ENCODE measurements around the gene NRG3. TPM values are rescaled to one million over a fixed set of nuclear protein-coding genes. Genes with fewer than 3 reads are reported as not detected.

Gene NRG3
- total RNA-seq, 2 experiments from 2014 or later, result not detected

DNA sequence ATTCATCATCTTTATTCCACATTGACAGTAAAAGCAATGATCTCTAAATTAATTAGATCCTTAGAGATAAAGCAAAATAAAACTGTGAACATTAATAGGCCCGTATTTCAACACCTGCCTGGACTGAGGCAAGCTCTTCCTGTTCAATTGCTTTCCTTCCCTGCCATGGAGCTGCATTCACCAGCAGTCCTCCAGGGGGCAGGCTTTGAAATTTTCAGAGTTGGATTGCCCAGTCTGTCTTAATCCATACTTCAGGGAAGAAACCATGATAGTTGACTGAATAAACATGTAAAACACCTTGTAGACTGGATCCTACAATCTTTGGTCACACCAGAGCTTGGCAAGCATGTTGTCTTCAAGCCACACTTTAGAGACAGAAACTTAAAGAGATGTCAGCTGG, 936.6 kb downstream of the NRG3 start:
- Histone ChIP-seq H3K27ac (ENCODE audit: low read depth in 1 of 2, low read length in 2 of 2) (no peak overlapping the region), H3K36me3 (ENCODE audit: insufficient read depth, low read length) (no peaks in the 10 kb centered on the region), H3K4me1 (ENCODE audit: insufficient read depth, low read length) (no peaks in the 10 kb centered on the region), H3K27me3 (ENCODE audit: control insufficient read depth in 1 of 2, insufficient read depth in 2 of 2, low read length in 2 of 2) (no peaks in the 10 kb centered on the region), H3K4me3 (ENCODE audit: low read length) (no peak overlapping the region), H3K9me3 (ENCODE audit: control insufficient read depth in 1 of 2, insufficient read depth in 1 of 2, low read length in 2 of 2) (peaks cover 0 to 10% of the 10 kb centered on the region in 2 experiments)
- no peaks in the 10 kb centered on the region for H3K27me3 Mint-ChIP-seq
- no peaks in the 10 kb centered on the region for H3K4me1 Mint-ChIP-seq (ENCODE audit: low read depth)
- no peak for TF ChIP-seq CTCF (IDR thresholded peaks at IDR 0.05)
- no peak overlapping the region for H3K27ac Mint-ChIP-seq
- POLR2A ChIA-PET, result no interaction called here
- DNase-seq (no peak), ATAC-seq (ENCODE audit: poor library complexity) (no peak)
- H3K9me3 Mint-ChIP-seq, result peaks cover 2% of the 10 kb centered on the region
- no peaks in the 10 kb centered on the region for H3K36me3 Mint-ChIP-seq (ENCODE audit: low read depth)
- H3K4me3 Mint-ChIP-seq, result no peak overlapping the region
- CTCF ChIA-PET, result no interaction called here
- intact Hi-C loops (cut with DNase I, micrococcal nuclease), result no loop called here

- H3K4me1 Mint-ChIP-seq (ENCODE audit: low read depth), result no peaks in the 10 kb centered on the region
- no peak overlapping the region for H3K27ac ChIP-seq (ENCODE audit: low read depth in 1 of 2, low read length in 2 of 2)
- no peaks in the 10 kb centered on the region for H3K27me3 ChIP-seq (ENCODE audit: control insufficient read depth in 1 of 2, insufficient read depth in 2 of 2, low read length in 2 of 2)
- TF ChIP-seq CTCF (IDR thresholded peaks at IDR 0.05), result no peak
- DNase-seq (no peak), ATAC-seq (ENCODE audit: poor library complexity) (no peak)
- H3K9me3 ChIP-seq (ENCODE audit: control insufficient read depth in 1 of 2, insufficient read depth in 1 of 2, low read length in 2 of 2), result peaks cover 0 to 12% of the 10 kb centered on the region in 2 experiments
- no peak overlapping the region for H3K4me3 Mint-ChIP-seq
- intact Hi-C loops (cut with DNase I, micrococcal nuclease), result no loop called here
- ChIA-PET CTCF (no interaction called here), POLR2A (no interaction called here)
- H3K9me3 Mint-ChIP-seq, result peaks cover 2% of the 10 kb centered on the region
- H3K4me3 ChIP-seq (ENCODE audit: low read length), result no peak overlapping the region
- H3K27me3 Mint-ChIP-seq, result no peaks in the 10 kb centered on the region
- no peak overlapping the region for H3K27ac Mint-ChIP-seq
- no peaks in the 10 kb centered on the region for H3K4me1 ChIP-seq (ENCODE audit: insufficient read depth, low read length)
- no peaks in the 10 kb centered on the region for H3K36me3 Mint-ChIP-seq (ENCODE audit: low read depth)
- no peaks in the 10 kb centered on the region for H3K36me3 ChIP-seq (ENCODE audit: insufficient read depth, low read length)
These were observed 938.9 kb downstream of the NRG3 start for GRCh38 chr10:82813856-82814255.

DNA sequence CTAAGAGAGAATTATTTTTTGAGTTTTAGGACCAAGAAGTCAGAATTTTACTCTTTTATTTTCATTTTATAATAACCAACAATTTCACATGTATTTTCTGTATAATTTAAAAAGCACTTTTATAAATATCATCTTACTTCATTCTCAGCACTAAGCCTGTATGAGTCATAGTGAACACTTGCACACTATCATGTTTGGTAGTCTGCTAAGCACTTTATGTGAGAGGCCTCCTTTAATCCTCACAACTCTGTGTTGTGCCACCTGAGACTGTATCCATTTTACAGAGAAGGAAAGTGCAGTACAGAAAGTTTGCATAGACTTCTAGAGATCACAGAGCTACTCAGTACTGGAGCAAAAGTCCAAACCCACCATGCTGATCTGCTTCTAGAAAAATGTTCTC, 939.6 kb downstream of the NRG3 start:
- Mint-ChIP-seq H3K9me3 (peaks cover 2% of the 10 kb centered on the region), H3K4me3 (no peak overlapping the region), H3K27me3 (no peaks in the 10 kb centered on the region), H3K36me3 (ENCODE audit: low read depth) (no peaks in the 10 kb centered on the region), H3K27ac (no peak overlapping the region), H3K4me1 (ENCODE audit: low read depth) (no peaks in the 10 kb centered on the region)
- H3K4me1 ChIP-seq (ENCODE audit: insufficient read depth, low read length), result no peaks in the 10 kb centered on the region
- DNase-seq (no peak), ATAC-seq (ENCODE audit: poor library complexity) (no peak)
- H3K36me3 ChIP-seq (ENCODE audit: insufficient read depth, low read length), result no peaks in the 10 kb centered on the region
- no peaks in the 10 kb centered on the region for H3K27me3 ChIP-seq (ENCODE audit: control insufficient read depth in 1 of 2, insufficient read depth in 2 of 2, low read length in 2 of 2)
- no peak overlapping the region for H3K27ac ChIP-seq (ENCODE audit: low read depth in 1 of 2, low read length in 2 of 2)
- H3K4me3 ChIP-seq (ENCODE audit: low read length), result no peak overlapping the region
- intact Hi-C loops (cut with DNase I, micrococcal nuclease), result no loop called here
- CTCF ChIA-PET, result no interaction called here
- peaks cover 0 to 12% of the 10 kb centered on the region in 2 experiments for H3K9me3 ChIP-seq (ENCODE audit: control insufficient read depth in 1 of 2, insufficient read depth in 1 of 2, low read length in 2 of 2)
- no peak for TF ChIP-seq CTCF (IDR thresholded peaks at IDR 0.05)
- POLR2A ChIA-PET, result no interaction called here
